ENCODE data around the gene DDR2.

- TF ChIP-seq EZH2 (IDR thresholded peaks at IDR 0.05; ENCODE audit: insufficient read depth, poor library complexity, severe bottlenecking) (no peak), EZH2phosphoT487 (IDR thresholded peaks at IDR 0.05; ENCODE audit: insufficient read depth, low read depth) (no peak)
Measured at GRCh38 chr1:162663589-162664106, 31.4 kb downstream of the DDR2 start.
